Right atrium auricular region (tissue), 2 donors: ENCODE data around the gene PARP4. TPM values are rescaled to one million over a fixed set of nuclear protein-coding genes. Genes with fewer than 3 reads are reported as not detected.
"Not testable (repeated sequence)": the region's sequence is repeated elsewhere in the genome, so short reads cannot be mapped to it uniquely, and the experiment has no call there.

ENCODE experiments used
- DNase-seq: peaks from one replicate; pipeline ENCODE4 v3.0.0-alpha.2; 2019; ENCODE audit warnings: low spot score
- H3K27ac ChIP-seq, 2 donors: fragments of 200-600 bp; sonication (generic); 1 replicate in 1 of 2; 2 replicates in 1 of 2; pipeline ENCODE4 v1.5.1; 2016 to 2019
- H3K27me3 ChIP-seq, 2 donors: fragments of 200-600 bp; sonication (generic); one replicate each; pipeline versions ENCODE4 v1.5.1 to v1.6.0; 2017 to 2019
- H3K36me3 ChIP-seq: fragments of 200-600 bp; sonication (generic); one replicate; pipeline ENCODE4 v1.5.1; 2016
- H3K4me1 ChIP-seq, 2 donors: fragments of 200-600 bp; sonication (generic); one replicate each; pipeline versions ENCODE4 v1.5.1 to v1.6.0; 2017 to 2019
- H3K4me3 ChIP-seq, 2 donors: fragments of 200-600 bp; sonication (generic); 1 replicate in 1 of 2; 2 replicates in 1 of 2; pipeline ENCODE4 v1.5.1; 2017 to 2019; ENCODE audit warnings: mild to moderate bottlenecking in 1 of 2, moderate library complexity in 1 of 2
- H3K9me3 ChIP-seq, 2 donors: fragments of 200-600 bp; sonication (generic); one replicate each; pipeline ENCODE4 v1.5.1; 2019
- total RNA-seq, 2 donors: library from RNA; depleted of rRNA; stranded (reverse); fragments of >200 nt; gene quantifications; one replicate each; pipeline ENCODE4 v1.1.0, GENCODE V29; 2016
- TF ChIP-seq, protein P1 (sequence below), 2 donors: fragments of 200-600 bp; sonication (generic); IDR thresholded peaks; one replicate each; pipeline ENCODE4 v1.5.1; 2019; ENCODE audit warnings: antibody characterized with exemption in 2 of 2

The PARP4 gene
- total RNA-seq, 2 donors from 2014 or later, result 21.2 to 22.1 TPM

DNA sequence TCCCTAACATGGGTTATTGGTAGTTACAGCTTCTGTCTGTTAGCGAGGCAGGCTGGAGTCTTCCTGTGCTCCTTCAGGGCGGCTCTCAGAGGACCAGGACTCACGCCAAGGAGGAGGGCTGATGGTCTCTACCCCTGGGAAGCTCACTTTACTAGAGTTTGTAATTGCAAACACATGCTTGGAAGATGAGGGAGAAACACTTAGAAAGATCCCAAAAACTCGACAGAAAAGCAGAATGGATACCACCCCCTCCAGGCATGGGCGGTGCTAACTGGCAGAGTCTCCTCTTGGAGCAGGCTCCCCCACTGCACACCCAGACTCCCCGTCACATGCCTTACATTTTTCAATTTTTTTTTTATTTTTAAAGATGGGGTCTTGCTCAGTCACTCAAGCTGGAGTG is 62.0 kb downstream of the PARP4 start:
- TF ChIP-seq, protein P1, sequence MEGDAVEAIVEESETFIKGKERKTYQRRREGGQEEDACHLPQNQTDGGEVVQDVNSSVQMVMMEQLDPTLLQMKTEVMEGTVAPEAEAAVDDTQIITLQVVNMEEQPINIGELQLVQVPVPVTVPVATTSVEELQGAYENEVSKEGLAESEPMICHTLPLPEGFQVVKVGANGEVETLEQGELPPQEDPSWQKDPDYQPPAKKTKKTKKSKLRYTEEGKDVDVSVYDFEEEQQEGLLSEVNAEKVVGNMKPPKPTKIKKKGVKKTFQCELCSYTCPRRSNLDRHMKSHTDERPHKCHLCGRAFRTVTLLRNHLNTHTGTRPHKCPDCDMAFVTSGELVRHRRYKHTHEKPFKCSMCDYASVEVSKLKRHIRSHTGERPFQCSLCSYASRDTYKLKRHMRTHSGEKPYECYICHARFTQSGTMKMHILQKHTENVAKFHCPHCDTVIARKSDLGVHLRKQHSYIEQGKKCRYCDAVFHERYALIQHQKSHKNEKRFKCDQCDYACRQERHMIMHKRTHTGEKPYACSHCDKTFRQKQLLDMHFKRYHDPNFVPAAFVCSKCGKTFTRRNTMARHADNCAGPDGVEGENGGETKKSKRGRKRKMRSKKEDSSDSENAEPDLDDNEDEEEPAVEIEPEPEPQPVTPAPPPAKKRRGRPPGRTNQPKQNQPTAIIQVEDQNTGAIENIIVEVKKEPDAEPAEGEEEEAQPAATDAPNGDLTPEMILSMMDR (IDR thresholded peaks at IDR 0.05), result no peak
- H3K4me3 ChIP-seq, result no peak overlapping the region
- no peaks in the 10 kb centered on the region for H3K9me3 ChIP-seq
- H3K27ac ChIP-seq, result no peak overlapping the region
- H3K36me3 ChIP-seq, result peaks cover 59% of the 10 kb centered on the region
- H3K4me1 ChIP-seq, result no peaks in the 10 kb centered on the region
- no peak for DNase-seq
- no peaks in the 10 kb centered on the region for H3K27me3 ChIP-seq

DNA sequence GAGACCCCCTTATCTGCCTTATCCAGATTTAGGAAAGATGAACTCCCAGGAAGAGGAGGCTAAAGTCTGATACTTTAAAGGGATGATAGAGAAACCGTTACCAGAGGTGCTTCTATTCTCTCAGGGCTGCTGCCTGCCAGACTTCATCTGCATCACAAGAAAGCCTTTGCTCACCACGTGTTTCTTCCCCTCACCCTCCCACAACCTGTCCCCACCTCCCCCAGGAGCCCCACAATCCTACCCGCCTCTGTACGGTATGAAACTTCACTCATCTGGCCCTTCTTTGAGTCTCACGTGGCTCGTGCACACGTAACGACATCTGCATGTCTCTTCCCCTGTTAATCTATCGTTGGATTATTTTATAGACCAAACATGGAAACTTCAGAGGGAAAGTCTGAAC is 67.7 kb downstream of the PARP4 start:
- H3K4me3 ChIP-seq, H3K9me3 ChIP-seq: not testable (repeated sequence)
- H3K36me3 ChIP-seq, result peaks cover 50% of the 10 kb centered on the region

DNA sequence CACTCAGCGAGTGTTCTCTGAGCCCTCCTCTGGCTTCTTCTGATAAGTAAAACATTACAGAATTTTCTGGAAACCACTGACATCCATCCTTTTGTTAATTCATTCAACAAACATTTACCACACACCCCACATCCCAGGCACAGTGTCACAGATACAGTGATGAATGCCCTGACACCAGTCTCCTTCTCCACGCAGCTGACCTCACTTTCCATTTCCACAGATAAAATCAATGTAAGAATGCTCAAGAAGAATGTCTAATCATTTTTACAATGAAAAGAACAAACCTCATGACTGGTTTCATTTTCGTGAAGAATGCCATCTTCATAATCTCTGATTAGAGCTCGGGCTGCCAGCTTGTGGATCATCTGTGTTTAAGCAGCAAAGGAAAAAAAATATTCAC is 69.2 kb downstream of the PARP4 start:
- Histone ChIP-seq H3K27ac (no peak overlapping the region), H3K4me1 (no peaks in the 10 kb centered on the region), H3K9me3 (no peaks in the 10 kb centered on the region), H3K36me3 (peaks cover 64% of the 10 kb centered on the region), H3K27me3 (no peaks in the 10 kb centered on the region), H3K4me3 (no peak overlapping the region)
- no peak for DNase-seq
- TF ChIP-seq, protein P1 (IDR thresholded peaks at IDR 0.05), result no peak

More for the DNA sequence above, 67.7 kb downstream of the PARP4 start:
- not testable (repeated sequence) for DNase-seq, H3K27ac ChIP-seq, H3K27me3 ChIP-seq, H3K4me1 ChIP-seq

DNA sequence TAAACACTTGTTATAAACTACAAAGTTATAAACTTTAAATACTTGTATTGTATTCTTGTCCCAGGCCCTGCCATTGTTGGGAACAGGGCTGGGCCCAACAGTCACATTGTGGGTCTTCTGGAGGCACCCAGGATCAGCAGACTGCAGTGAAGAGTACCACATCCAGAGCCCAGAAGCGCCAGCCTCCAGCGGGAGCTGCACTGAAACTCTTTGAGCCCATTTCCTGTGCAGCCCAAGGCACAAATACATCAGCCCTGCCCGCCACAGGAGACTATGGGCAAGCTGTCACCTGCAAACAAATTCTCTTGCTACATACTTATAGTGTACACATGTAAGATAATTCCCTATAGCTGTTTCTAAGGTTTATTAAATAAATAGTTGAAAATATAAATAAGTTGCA is 86.5 kb downstream of the PARP4 start:
- not testable (repeated sequence) for H3K9me3 ChIP-seq, DNase-seq, H3K4me3 ChIP-seq, H3K27ac ChIP-seq, H3K4me1 ChIP-seq, H3K27me3 ChIP-seq
- peaks cover 44% of the 10 kb centered on the region for H3K36me3 ChIP-seq

DNA sequence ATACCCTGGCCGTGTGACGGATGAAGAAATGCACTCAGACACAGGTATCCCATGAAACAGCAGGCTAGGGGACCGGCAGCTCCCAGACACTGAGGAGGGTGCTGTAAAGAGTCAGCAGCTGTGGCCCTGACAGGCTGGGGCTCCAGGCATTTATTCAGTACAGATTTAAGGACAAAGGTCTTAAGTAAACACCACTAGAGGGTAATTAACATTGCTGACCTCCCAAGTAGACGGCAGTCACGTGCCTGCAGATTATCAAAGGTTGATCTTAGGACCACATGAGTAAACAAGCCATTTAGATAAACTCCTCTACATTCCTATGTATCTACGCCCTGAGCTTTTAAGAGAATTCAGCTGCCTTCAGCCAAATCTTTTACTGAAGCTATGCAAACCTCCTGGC is 92.9 kb downstream of the PARP4 start:
- DNase-seq, H3K27ac ChIP-seq, H3K4me3 ChIP-seq, H3K27me3 ChIP-seq, H3K4me1 ChIP-seq, H3K9me3 ChIP-seq: not testable (repeated sequence)
- H3K36me3 ChIP-seq, result peaks cover 40% of the 10 kb centered on the region

DNA sequence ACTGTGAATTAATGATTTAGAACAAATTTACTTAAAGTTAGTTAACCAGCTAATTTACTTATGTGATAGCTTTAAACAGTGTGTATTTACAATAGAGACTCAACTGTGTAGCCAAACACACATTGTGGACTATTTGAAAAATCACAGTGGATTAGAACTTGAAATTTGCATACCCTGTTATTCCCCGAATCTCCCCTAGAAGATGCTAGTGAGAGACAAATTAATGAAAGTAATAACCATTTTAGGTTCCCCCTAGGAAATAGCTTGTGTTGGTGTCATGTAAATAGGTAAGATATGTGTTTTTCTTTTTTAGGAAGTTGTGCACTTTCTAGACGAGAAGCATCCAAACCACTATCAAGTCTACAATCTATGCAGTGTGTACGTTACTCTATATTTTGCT is 104.7 kb downstream of the PARP4 start:
- DNase-seq, result no peak
- Histone ChIP-seq H3K36me3 (no peaks in the 10 kb centered on the region), H3K4me1 (no peaks in the 10 kb centered on the region), H3K9me3 (no peaks in the 10 kb centered on the region), H3K4me3 (no peak overlapping the region), H3K27me3 (no peaks in the 10 kb centered on the region), H3K27ac (no peak overlapping the region)
- TF ChIP-seq, protein P1 (IDR thresholded peaks at IDR 0.05), result no peak

DNA sequence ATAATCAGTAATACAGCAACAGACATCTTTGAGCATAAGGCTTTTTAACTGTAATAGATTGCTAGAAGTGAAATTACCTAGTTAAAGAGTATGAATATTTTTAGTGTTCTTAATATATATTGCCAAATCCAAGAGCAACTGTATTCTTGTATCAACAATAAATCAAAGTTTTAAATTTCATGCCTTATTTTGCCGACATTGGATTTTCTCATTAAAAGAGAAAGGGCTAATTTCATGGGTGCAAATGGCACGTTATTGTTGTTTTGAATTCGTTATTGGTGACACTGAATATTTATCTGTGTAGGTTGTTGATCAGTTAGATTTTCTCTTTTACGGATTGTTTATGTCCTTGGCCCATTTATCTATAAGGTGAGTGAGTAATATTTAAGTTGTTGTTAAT is 106.1 kb downstream of the PARP4 start:
- Histone ChIP-seq H3K27me3 (no peaks in the 10 kb centered on the region), H3K4me3 (no peak overlapping the region), H3K4me1 (no peaks in the 10 kb centered on the region), H3K36me3 (no peaks in the 10 kb centered on the region), H3K27ac (no peak overlapping the region), H3K9me3 (no peaks in the 10 kb centered on the region)
- DNase-seq, result no peak
- TF ChIP-seq, protein P1 (IDR thresholded peaks at IDR 0.05), result no peak
